CD4-positive, alpha-beta T cell treated with Interleukin-15 for 4 hours (primary cell): ENCODE measurements around the gene SLF1.

Source experiments
- DNase-seq: peaks from one replicate; pipeline ENCODE4 v3.0.0-alpha.2; 2020; ENCODE audit warnings: low spot score

Gene SLF1

GRCh38 chr5:94711785-94712184, 93.3 kb downstream of the SLF1 start:
- DNase-seq, result no peak

DNA sequence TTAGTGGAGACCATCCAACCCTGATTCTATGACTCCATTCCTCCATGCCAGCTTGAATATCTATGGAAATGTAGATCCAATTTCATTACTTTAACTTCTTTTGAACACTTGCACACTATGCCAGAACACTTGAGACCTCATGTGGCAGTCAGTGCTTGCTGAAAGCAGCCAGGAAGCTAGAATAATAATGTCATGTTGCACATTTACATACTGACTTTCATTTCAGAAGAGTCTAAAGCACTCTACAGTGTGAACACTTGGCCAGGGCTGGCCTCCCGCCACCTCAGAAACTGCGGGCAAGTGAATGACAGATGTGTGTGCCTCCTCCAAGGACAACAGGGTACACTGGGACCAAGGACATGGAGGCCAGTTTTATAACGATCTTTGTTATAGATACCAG, 97.3 kb downstream of the SLF1 start:
- no peak for DNase-seq

GRCh38 chr5:94725142-94725541, 106.7 kb downstream of the SLF1 start:
- DNase-seq, result no peak

DNA sequence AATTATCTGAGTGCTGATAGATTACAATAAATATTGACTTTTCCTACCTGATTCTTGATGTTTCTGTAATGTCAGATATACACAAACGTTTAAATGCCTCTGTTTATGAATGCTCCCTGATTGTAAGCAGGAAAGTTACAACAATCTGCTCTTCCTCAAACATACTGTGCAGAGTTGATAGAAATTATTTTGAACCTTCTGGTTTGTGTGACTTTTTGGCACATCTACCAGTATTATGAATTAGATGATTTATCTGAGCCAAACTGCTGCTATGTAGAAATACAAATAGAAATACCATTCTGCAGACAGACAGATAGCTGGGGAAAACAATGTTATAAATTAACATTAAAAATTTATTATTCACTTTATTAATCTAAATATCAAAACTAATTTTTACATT, 113.0 kb downstream of the SLF1 start:
- no peak for DNase-seq

GRCh38 chr5:94736498-94736897, 118.0 kb downstream of the SLF1 start:
- no peak for DNase-seq

DNA sequence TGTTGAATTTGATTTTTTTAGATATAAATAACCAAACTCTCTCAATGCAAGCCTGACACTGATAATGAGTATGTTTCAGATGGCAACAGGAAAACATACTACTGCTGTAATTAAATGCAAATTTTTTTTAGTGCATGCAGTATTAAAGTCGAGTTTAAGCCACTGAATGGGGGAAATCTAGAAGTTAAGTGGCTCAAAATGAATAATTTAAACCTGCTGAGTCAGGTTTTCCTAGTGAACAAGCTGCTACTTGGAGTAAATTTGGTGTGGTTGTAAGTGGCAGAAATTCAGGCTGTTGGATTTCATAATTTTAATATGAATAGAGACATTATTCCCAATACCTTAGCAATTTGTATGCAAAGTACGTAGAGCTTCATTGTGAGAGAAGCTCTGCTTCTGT, 121.8 kb downstream of the SLF1 start:
- no peak for DNase-seq

- DNase-seq, result no peak
Measured at GRCh38 chr5:94742852-94743251, 124.4 kb downstream of the SLF1 start.

DNA sequence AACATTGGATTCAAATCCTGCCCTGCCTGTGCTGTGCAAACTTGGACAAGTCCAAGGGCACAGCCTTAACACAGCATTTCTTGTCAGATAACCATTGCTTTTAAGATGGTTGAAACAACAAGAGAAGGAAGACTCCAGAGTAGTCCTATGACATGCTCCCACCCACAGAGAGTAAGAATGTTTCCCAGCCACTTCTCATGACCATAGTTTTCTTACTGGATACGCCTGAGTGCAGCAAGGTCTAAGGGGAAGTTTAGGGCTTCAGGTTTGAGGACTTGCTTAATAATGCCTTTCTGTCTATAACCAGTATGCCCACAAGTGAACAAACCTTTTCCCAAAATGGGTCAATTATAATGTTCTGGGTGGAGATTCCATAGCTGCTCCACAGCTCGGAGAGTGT, 126.4 kb downstream of the SLF1 start:
- no peak for DNase-seq

- DNase-seq, result no peak
Measured at GRCh38 chr5:94745786-94746730, 127.6 kb downstream of the SLF1 start.

- no peak for DNase-seq
Measured at GRCh38 chr5:94746731-94747124, 128.3 kb downstream of the SLF1 start.
